ENCODE data around the gene SNAPC4. TPM values are rescaled to one million over a fixed set of nuclear protein-coding genes. Genes with fewer than 3 reads are reported as not detected.

SNAPC4 gene
- total RNA-seq, 1 experiment from 2014 or later: 10.8 TPM

DNA sequence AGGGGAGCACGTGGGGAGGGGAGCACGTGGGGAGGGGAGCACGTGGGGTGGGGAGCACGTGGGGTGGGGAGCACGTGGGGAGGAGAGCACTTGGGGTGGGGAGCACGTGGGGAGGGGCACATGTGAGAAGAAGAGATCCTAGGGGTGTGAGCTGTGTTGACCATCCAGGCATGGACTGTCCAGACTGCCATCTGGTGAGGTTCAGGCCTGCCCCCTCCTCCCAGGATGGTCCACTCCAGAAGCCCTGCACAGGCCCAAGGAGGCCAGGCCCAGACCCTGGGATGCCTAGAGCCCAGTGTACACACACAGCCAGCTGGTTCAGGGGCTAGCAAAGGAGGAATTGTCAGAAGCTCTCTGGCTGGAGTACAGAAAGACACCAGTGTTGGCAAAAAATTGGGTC is 2.3 kb downstream of the SNAPC4 start:
- Histone ChIP-seq H3K27me3 (ENCODE audit: control insufficient read depth, insufficient read depth, low read length) (no peaks in the 10 kb centered on the region), H3K36me3 (ENCODE audit: control insufficient read depth, insufficient read depth, low read length) (no peaks in the 10 kb centered on the region; the same call in none of the 2 replicates), H3K4me1 (ENCODE audit: control insufficient read depth, insufficient read depth, low read length) (peaks cover 9% of the 10 kb centered on the region; the same call in 1 of the 2 replicates), H3K4me3 (ENCODE audit: low read depth in 2 of 2, low read length in 2 of 2) (no peak overlapping the region), H3K9me3 (ENCODE audit: control insufficient read depth, insufficient read depth, low read depth, low read length) (no peaks in the 10 kb centered on the region), H3K27ac (ENCODE audit: low read length) (no peak overlapping the region)
- in situ Hi-C loops (cut with HindIII; ENCODE audit: low pct_unique_long_range_greater_than_20kb, low sequenced_read_pairs) (no loop called here), intact Hi-C loops (cut with micrococcal nuclease; ENCODE audit: unreplicated experiment) (no loop called here)
- ChIA-PET POLR2A (no interaction called here), CTCF (no interaction called here)
- DNase-seq (ENCODE audit: low read depth, low spot score) (no peak), ATAC-seq (no peak)
- no peak for TF ChIP-seq POLR2AphosphoS5 (IDR thresholded peaks at IDR 0.05; ENCODE audit: low read depth, low read length)
- no peak for TF ChIP-seq TCF7L2 (IDR thresholded peaks at IDR 0.05; ENCODE audit: low read depth, low read length)
- TF ChIP-seq SIN3A (IDR thresholded peaks at IDR 0.05; ENCODE audit: borderline replicate concordance, insufficient read depth, low read depth, low read length): no peak
- TF ChIP-seq, protein P1, sequence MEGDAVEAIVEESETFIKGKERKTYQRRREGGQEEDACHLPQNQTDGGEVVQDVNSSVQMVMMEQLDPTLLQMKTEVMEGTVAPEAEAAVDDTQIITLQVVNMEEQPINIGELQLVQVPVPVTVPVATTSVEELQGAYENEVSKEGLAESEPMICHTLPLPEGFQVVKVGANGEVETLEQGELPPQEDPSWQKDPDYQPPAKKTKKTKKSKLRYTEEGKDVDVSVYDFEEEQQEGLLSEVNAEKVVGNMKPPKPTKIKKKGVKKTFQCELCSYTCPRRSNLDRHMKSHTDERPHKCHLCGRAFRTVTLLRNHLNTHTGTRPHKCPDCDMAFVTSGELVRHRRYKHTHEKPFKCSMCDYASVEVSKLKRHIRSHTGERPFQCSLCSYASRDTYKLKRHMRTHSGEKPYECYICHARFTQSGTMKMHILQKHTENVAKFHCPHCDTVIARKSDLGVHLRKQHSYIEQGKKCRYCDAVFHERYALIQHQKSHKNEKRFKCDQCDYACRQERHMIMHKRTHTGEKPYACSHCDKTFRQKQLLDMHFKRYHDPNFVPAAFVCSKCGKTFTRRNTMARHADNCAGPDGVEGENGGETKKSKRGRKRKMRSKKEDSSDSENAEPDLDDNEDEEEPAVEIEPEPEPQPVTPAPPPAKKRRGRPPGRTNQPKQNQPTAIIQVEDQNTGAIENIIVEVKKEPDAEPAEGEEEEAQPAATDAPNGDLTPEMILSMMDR (IDR thresholded peaks at IDR 0.05): no peak
- TF ChIP-seq, protein P2, sequence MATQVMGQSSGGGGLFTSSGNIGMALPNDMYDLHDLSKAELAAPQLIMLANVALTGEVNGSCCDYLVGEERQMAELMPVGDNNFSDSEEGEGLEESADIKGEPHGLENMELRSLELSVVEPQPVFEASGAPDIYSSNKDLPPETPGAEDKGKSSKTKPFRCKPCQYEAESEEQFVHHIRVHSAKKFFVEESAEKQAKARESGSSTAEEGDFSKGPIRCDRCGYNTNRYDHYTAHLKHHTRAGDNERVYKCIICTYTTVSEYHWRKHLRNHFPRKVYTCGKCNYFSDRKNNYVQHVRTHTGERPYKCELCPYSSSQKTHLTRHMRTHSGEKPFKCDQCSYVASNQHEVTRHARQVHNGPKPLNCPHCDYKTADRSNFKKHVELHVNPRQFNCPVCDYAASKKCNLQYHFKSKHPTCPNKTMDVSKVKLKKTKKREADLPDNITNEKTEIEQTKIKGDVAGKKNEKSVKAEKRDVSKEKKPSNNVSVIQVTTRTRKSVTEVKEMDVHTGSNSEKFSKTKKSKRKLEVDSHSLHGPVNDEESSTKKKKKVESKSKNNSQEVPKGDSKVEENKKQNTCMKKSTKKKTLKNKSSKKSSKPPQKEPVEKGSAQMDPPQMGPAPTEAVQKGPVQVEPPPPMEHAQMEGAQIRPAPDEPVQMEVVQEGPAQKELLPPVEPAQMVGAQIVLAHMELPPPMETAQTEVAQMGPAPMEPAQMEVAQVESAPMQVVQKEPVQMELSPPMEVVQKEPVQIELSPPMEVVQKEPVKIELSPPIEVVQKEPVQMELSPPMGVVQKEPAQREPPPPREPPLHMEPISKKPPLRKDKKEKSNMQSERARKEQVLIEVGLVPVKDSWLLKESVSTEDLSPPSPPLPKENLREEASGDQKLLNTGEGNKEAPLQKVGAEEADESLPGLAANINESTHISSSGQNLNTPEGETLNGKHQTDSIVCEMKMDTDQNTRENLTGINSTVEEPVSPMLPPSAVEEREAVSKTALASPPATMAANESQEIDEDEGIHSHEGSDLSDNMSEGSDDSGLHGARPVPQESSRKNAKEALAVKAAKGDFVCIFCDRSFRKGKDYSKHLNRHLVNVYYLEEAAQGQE (IDR thresholded peaks at IDR 0.05; ENCODE audit: insufficient read depth in 1 of 2, low read depth in 2 of 2, low read length in 1 of 2): no peak
- BruUV-seq (replicated peaks): no TSS peak

DNA sequence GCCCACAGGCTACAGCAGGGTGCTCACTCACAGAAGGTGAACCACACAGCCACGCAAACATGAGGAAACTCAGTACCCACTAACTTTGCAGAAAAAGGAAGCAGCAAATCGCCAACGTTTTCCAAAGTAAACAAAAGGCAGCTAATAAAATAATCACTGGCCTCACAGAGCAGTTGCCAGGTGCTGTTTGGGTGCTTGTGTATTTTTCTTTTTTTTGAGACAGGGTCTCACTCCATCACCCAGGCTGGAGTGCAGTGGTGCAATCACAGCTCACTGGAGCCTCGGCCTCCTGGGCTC is 3.8 kb downstream of the SNAPC4 start:
- intact Hi-C loops (cut with micrococcal nuclease; ENCODE audit: unreplicated experiment) (no loop called here), in situ Hi-C loops (cut with HindIII; ENCODE audit: low pct_unique_long_range_greater_than_20kb, low sequenced_read_pairs) (no loop called here)
- no TSS peak for BruUV-seq (replicated peaks)
- H3K9me3 ChIP-seq (ENCODE audit: control insufficient read depth, insufficient read depth, low read depth, low read length): no peaks in the 10 kb centered on the region
- no peaks in the 10 kb centered on the region; the same call in 1 of the 2 replicates for H3K36me3 ChIP-seq (ENCODE audit: control insufficient read depth, insufficient read depth, low read length)
- ATAC-seq (no peak), DNase-seq (ENCODE audit: low read depth, low spot score) (no peak)
- H3K27ac ChIP-seq (ENCODE audit: low read length): no peak overlapping the region
- TF ChIP-seq, protein P1 (IDR thresholded peaks at IDR 0.05): no peak
- TF ChIP-seq POLR2AphosphoS5 (IDR thresholded peaks at IDR 0.05; ENCODE audit: low read depth, low read length) (no peak), TCF7L2 (IDR thresholded peaks at IDR 0.05; ENCODE audit: low read depth, low read length) (no peak), SIN3A (IDR thresholded peaks at IDR 0.05; ENCODE audit: borderline replicate concordance, insufficient read depth, low read depth, low read length) (no peak)
- TF ChIP-seq, protein P2 (IDR thresholded peaks at IDR 0.05; ENCODE audit: insufficient read depth in 1 of 2, low read depth in 2 of 2, low read length in 1 of 2): no peak
- H3K4me3 ChIP-seq (ENCODE audit: low read depth in 2 of 2, low read length in 2 of 2): no peak overlapping the region
- POLR2A ChIA-PET: interaction anchor here (0.6 kb wide), 1 partner anchor 67 kb away, joined by 3 read pairs; no protein-coding TSS in a partner anchor
- CTCF ChIA-PET: interaction anchor here (0.6 kb wide), 2 partner anchors 42 to 63 kb away, joined by 3 to 8 read pairs; no protein-coding TSS in a partner anchor
- H3K27me3 ChIP-seq (ENCODE audit: control insufficient read depth, insufficient read depth, low read length): no peaks in the 10 kb centered on the region
- peaks cover 9% of the 10 kb centered on the region; the same call in 1 of the 2 replicates for H3K4me1 ChIP-seq (ENCODE audit: control insufficient read depth, insufficient read depth, low read length)
